HepG2 (cell line): ENCODE measurements around the gene GPLD1. TPM values are rescaled to one million over a fixed set of nuclear protein-coding genes. Genes with fewer than 3 reads are reported as not detected.

Experiments used
- CSRNP1 ChIP-seq: sonication (generic); formaldehyde crosslinking; IDR thresholded peaks from 2 replicates; pipeline ENCODE4 v1.8.1; 2023; ENCODE audit warnings: mild to moderate bottlenecking, missing genetic modification reagents
- FLYWCH1 ChIP-seq: sonication (generic); formaldehyde crosslinking; IDR thresholded peaks from 2 replicates; pipeline ENCODE4 v1.8.1; 2023; ENCODE audit warnings: mild to moderate bottlenecking, missing genetic modification reagents
- MYC ChIP-seq: sonication (generic); formaldehyde crosslinking; IDR thresholded peaks from 2 replicates; pipeline ENCODE4 v1.9.0; 2021; ENCODE audit warnings: missing genetic modification reagents, borderline replicate concordance
- SIX1 ChIP-seq: sonication (generic); formaldehyde crosslinking; IDR thresholded peaks from 2 replicates; pipeline ENCODE4 v1.4.0; 2020; ENCODE audit warnings: missing genetic modification reagents, borderline replicate concordance
- TP53 ChIP-seq: sonication (generic); formaldehyde crosslinking; conservative IDR thresholded peaks from 2 replicates; pipeline ENCODE4 v1.4.0; 2020; ENCODE audit warnings: missing genetic modification reagents
- TSC22D2 ChIP-seq: sonication (generic); formaldehyde crosslinking; IDR thresholded peaks from 2 replicates; pipeline ENCODE4 v1.5.1; 2020; ENCODE audit warnings: missing genetic modification reagents, mild to moderate bottlenecking, borderline replicate concordance
- ZBTB3 ChIP-seq: sonication (generic); formaldehyde crosslinking; IDR thresholded peaks from 2 replicates; pipeline ENCODE4 v1.4.0; 2020; ENCODE audit warnings: low read depth, mild to moderate bottlenecking, moderate library complexity, missing genetic modification reagents, borderline replicate concordance
- ZBTB39 ChIP-seq: sonication (generic); formaldehyde crosslinking; IDR thresholded peaks from 2 replicates; pipeline ENCODE4 v1.5.0; 2020; ENCODE audit warnings: missing genetic modification reagents
- ZNF510 ChIP-seq: sonication (generic); formaldehyde crosslinking; IDR thresholded peaks from 2 replicates; pipeline ENCODE4 v1.4.0; 2020; ENCODE audit warnings: low read depth, mild to moderate bottlenecking, missing genetic modification reagents
- ZNF747 ChIP-seq: sonication (generic); formaldehyde crosslinking; IDR thresholded peaks from 2 replicates; pipeline ENCODE4 v1.8.1; 2023; ENCODE audit warnings: missing genetic modification reagents, mild to moderate bottlenecking, borderline replicate concordance
- polyA plus RNA-seq, 8 experiments: library from polyadenylated mRNA; depleted of rRNA in 3 of 8; stranded (reverse) in 7 of 8; unstranded in 1 of 8; fragments of >200 nt; fragmentation: Illumina TruSeq in 4 of 8; extraction: Trizol in 4 of 8; gene quantifications; 2 replicates each; pipeline versions ENCODE4 v1.2.1 to v1.2.3, GENCODE V29; 2011 to 2016; ENCODE audit warnings: low read depth in 4 of 8, missing spikeins in 1 of 8, mixed read lengths in 1 of 8; ENCODE audit not compliant: insufficient read depth in 1 of 8
- total RNA-seq, 5 experiments: library from RNA; depleted of rRNA; stranded (reverse); fragments of >200 nt; fragmentation: Illumina TruSeq; extraction: Trizol; gene quantifications; 2 replicates each; pipeline ENCODE4 v1.2.3, GENCODE V29; 2016; ENCODE audit warnings: low read depth in 1 of 5
- TF ChIP-seq, protein P1 (sequence below): sonication (generic); formaldehyde crosslinking; IDR thresholded peaks from 2 replicates; pipeline ENCODE4 v1.4.0; 2020; ENCODE audit warnings: mild to moderate bottlenecking, low read depth, missing genetic modification reagents
- TF ChIP-seq, protein P2 (sequence below): sonication (generic); formaldehyde crosslinking; IDR thresholded peaks from 2 replicates; pipeline ENCODE4 v1.4.0; 2020; ENCODE audit warnings: mild to moderate bottlenecking, missing genetic modification reagents, borderline replicate concordance
- TF ChIP-seq, protein P3 (sequence below): sonication (generic); formaldehyde crosslinking; conservative IDR thresholded peaks from 2 replicates; pipeline ENCODE4 v1.5.0; 2020; ENCODE audit warnings: missing genetic modification reagents

GPLD1 gene
- total and polyA plus RNA-seq, 2 of the 13 experiments (the other 11 are each of a cell fraction or from before 2014, with no cell fraction given) = 6.2 to 7.6 TPM

GRCh38 chr6:24504649-24505586, 15.5 kb upstream of the GPLD1 start (continued):
- TF ChIP-seq ZBTB39 (CRISPR knock-in tag) (no peak), ZNF510 (CRISPR knock-in tag) (0 out of 2 replicates have a peak, but pooled peaks have one; percentile 25), CSRNP1 (CRISPR knock-in tag) (no peak; the same call in 1 of the 2 replicates), ZBTB3 (CRISPR knock-in tag) (no peak), TSC22D2 (CRISPR knock-in tag) (no peak), SIX1 (CRISPR knock-in tag) (no peak; the same call in 1 of the 2 replicates), TP53 (CRISPR knock-in tag) (no peak), ZNF747 (no peak; the same call in 1 of the 2 replicates), FLYWCH1 (CRISPR knock-in tag) (no peak), MYC (CRISPR knock-in tag) (peak; percentile 60; the same call in 1 of the 2 replicates)
- TF ChIP-seq, protein P1, sequence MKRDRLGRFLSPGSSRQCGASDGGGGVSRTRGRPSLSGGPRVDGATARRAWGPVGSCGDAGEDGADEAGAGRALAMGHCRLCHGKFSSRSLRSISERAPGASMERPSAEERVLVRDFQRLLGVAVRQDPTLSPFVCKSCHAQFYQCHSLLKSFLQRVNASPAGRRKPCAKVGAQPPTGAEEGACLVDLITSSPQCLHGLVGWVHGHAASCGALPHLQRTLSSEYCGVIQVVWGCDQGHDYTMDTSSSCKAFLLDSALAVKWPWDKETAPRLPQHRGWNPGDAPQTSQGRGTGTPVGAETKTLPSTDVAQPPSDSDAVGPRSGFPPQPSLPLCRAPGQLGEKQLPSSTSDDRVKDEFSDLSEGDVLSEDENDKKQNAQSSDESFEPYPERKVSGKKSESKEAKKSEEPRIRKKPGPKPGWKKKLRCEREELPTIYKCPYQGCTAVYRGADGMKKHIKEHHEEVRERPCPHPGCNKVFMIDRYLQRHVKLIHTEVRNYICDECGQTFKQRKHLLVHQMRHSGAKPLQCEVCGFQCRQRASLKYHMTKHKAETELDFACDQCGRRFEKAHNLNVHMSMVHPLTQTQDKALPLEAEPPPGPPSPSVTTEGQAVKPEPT (CRISPR knock-in tag) = 0 out of 2 replicates have a peak, but pooled peaks have one; percentile 48
- TF ChIP-seq, protein P2, sequence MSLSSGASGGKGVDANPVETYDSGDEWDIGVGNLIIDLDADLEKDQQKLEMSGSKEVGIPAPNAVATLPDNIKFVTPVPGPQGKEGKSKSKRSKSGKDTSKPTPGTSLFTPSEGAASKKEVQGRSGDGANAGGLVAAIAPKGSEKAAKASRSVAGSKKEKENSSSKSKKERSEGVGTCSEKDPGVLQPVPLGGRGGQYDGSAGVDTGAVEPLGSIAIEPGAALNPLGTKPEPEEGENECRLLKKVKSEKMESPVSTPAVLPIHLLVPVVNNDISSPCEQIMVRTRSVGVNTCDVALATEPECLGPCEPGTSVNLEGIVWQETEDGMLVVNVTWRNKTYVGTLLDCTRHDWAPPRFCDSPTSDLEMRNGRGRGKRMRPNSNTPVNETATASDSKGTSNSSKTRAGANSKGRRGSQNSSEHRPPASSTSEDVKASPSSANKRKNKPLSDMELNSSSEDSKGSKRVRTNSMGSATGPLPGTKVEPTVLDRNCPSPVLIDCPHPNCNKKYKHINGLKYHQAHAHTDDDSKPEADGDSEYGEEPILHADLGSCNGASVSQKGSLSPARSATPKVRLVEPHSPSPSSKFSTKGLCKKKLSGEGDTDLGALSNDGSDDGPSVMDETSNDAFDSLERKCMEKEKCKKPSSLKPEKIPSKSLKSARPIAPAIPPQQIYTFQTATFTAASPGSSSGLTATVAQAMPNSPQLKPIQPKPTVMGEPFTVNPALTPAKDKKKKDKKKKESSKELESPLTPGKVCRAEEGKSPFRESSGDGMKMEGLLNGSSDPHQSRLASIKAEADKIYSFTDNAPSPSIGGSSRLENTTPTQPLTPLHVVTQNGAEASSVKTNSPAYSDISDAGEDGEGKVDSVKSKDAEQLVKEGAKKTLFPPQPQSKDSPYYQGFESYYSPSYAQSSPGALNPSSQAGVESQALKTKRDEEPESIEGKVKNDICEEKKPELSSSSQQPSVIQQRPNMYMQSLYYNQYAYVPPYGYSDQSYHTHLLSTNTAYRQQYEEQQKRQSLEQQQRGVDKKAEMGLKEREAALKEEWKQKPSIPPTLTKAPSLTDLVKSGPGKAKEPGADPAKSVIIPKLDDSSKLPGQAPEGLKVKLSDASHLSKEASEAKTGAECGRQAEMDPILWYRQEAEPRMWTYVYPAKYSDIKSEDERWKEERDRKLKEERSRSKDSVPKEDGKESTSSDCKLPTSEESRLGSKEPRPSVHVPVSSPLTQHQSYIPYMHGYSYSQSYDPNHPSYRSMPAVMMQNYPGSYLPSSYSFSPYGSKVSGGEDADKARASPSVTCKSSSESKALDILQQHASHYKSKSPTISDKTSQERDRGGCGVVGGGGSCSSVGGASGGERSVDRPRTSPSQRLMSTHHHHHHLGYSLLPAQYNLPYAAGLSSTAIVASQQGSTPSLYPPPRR (CRISPR knock-in tag) = peak; percentile 38; the same call in 1 of the 2 replicates
- TF ChIP-seq, protein P3, sequence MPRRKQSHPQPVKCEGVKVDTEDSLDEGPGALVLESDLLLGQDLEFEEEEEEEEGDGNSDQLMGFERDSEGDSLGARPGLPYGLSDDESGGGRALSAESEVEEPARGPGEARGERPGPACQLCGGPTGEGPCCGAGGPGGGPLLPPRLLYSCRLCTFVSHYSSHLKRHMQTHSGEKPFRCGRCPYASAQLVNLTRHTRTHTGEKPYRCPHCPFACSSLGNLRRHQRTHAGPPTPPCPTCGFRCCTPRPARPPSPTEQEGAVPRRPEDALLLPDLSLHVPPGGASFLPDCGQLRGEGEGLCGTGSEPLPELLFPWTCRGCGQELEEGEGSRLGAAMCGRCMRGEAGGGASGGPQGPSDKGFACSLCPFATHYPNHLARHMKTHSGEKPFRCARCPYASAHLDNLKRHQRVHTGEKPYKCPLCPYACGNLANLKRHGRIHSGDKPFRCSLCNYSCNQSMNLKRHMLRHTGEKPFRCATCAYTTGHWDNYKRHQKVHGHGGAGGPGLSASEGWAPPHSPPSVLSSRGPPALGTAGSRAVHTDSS (CRISPR knock-in tag) = no peak
